Tibial artery (tissue), 4 donors: ENCODE results near the gene PLXNA2.

Source experiments
- DNase-seq, 2 donors: peaks; one replicate each; pipeline ENCODE4 v3.0.0-alpha.2; 2019
- H3K27ac ChIP-seq, 2 donors: fragments of 200-600 bp; sonication (generic) in 1 of 2; 1 replicate in 1 of 2; 2 replicates in 1 of 2; pipeline ENCODE4 v1.5.1; 2018 to 2019; ENCODE audit warnings: mild to moderate bottlenecking in 1 of 2
- H3K27me3 ChIP-seq, 2 donors: fragments of 200-600 bp; sonication (generic) in 1 of 2; one replicate each; pipeline versions ENCODE4 v1.5.1 to v1.6.0; 2016 to 2019
- H3K36me3 ChIP-seq, 3 donors: fragments of 200-600 bp; sonication (generic) in 2 of 3; one replicate each; pipeline ENCODE4 v1.5.1; 2016 to 2019; ENCODE audit warnings: mild to moderate bottlenecking in 2 of 3
- H3K4me1 ChIP-seq, 4 donors: fragments of 200-600 bp; sonication (generic) in 2 of 4; 1 replicate in 3 of 4; 2 replicates in 1 of 4; pipeline ENCODE4 v1.5.1; 2016 to 2019
- H3K4me3 ChIP-seq, 2 donors: fragments of 200-600 bp; sonication (generic) in 1 of 2; 1 replicate in 1 of 2; 2 replicates in 1 of 2; pipeline ENCODE4 v1.5.1; 2018 to 2019; ENCODE audit warnings: mild to moderate bottlenecking in 2 of 2
- H3K9me3 ChIP-seq, 3 donors: fragments of 200-600 bp; sonication (generic) in 1 of 3; one replicate each; pipeline ENCODE4 v1.5.1; 2016 to 2019
- intact Hi-C: fragments of 100-400 bp; cut with DNase I; formaldehyde crosslinking; loops from one replicate; pipeline ENCODE4 v1.15.0; 2023; ENCODE audit warnings: low total_unique reads
- TF ChIP-seq, protein P1 (sequence below), 2 experiments: fragments of 200-600 bp in 1 of 2; fragments of 450-650 bp in 1 of 2; IDR thresholded peaks; one replicate each; pipeline ENCODE4 v1.5.1; 2017 to 2019; ENCODE audit warnings: antibody characterized with exemption in 2 of 2, mild to moderate bottlenecking in 1 of 2, moderate library complexity in 1 of 2

The PLXNA2 gene

DNA sequence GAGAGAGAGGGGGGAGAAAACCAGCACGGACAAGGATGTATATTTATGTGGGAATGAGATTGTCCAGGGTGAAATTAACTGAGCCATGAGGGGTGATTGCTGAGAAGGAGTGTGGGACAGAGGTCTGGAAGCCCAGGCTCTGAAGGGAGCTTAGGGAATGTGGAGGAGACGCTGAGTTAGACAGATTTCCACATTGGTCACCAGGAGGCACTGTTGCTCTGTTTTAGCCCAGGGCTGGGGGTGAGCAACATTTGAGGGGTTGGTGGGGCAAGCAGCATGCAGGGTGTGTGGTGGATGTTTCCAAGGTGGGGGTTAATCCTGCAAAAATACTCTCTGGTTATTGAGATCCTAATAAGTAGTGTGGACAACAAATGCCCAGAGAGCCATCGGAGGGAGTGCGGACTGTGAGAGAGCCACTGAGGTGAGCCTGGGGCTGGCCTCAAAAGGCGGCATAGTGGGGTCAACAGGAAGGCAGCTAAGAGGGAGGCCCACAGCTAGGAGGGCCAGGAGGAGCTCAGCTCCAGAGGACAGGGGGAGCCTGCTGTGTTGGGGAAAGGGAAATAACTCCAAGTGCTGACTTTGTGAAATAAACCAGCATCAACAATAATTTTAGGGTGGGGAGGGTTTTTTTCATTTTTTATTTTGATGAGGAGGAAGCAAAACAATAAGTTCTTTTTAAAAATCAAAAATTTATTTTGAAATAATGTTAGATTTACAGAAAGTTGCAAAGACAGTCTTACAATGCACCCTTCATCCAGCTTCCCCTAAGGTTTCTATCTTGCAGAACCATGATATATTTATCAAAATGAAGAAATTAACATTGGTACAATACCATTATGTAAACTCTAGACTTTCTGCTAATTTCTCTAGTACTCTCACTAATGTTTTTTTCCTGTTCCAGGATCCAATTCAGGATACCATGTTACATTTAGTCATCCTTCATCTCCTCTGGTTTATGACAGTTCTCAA, 250.4 kb downstream of the PLXNA2 start:
- DNase-seq: no peak
- Histone ChIP-seq H3K4me1 (peaks cover 0 to 7% (median 0%) of the 10 kb centered on the region in 4 donors), H3K36me3 (no peaks in the 10 kb centered on the region), H3K27me3 (peaks cover 0 to 8% of the 10 kb centered on the region in 2 donors), H3K9me3 (peaks cover 0 to 3% (median 0%) of the 10 kb centered on the region in 3 donors), H3K4me3 (no peak overlapping the region), H3K27ac (no peak overlapping the region)
- TF ChIP-seq, protein P1, sequence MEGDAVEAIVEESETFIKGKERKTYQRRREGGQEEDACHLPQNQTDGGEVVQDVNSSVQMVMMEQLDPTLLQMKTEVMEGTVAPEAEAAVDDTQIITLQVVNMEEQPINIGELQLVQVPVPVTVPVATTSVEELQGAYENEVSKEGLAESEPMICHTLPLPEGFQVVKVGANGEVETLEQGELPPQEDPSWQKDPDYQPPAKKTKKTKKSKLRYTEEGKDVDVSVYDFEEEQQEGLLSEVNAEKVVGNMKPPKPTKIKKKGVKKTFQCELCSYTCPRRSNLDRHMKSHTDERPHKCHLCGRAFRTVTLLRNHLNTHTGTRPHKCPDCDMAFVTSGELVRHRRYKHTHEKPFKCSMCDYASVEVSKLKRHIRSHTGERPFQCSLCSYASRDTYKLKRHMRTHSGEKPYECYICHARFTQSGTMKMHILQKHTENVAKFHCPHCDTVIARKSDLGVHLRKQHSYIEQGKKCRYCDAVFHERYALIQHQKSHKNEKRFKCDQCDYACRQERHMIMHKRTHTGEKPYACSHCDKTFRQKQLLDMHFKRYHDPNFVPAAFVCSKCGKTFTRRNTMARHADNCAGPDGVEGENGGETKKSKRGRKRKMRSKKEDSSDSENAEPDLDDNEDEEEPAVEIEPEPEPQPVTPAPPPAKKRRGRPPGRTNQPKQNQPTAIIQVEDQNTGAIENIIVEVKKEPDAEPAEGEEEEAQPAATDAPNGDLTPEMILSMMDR (IDR thresholded peaks at IDR 0.05): no peak
- intact Hi-C loops: no loop called here

- H3K4me3 ChIP-seq: no peak overlapping the region
- intact Hi-C loops: no loop called here
- H3K4me1 ChIP-seq: peaks cover 0 to 4% (median 0%) of the 10 kb centered on the region in 4 donors
- TF ChIP-seq, protein P1 (IDR thresholded peaks at IDR 0.05): no peak
- no peaks in the 10 kb centered on the region for H3K36me3 ChIP-seq
- peaks cover 0 to 3% (median 0%) of the 10 kb centered on the region in 3 donors for H3K9me3 ChIP-seq
- peaks cover 0 to 8% of the 10 kb centered on the region in 2 donors for H3K27me3 ChIP-seq
- DNase-seq: no peak
- no peak overlapping the region for H3K27ac ChIP-seq
Observed at GRCh38 chr1:207992677-207993236, 251.4 kb downstream of the PLXNA2 start.

GRCh38 chr1:207991583-207992026, 252.6 kb downstream of the PLXNA2 start:
- no peaks in the 10 kb centered on the region for H3K4me1 ChIP-seq

GRCh38 chr1:207990876-207991582, 253.2 kb downstream of the PLXNA2 start:
- peaks cover 0 to 8% of the 10 kb centered on the region in 2 donors for H3K27me3 ChIP-seq
- peaks cover 0 to 3% (median 0%) of the 10 kb centered on the region in 3 donors for H3K9me3 ChIP-seq
- TF ChIP-seq, protein P1 (IDR thresholded peaks at IDR 0.05): no peak
- intact Hi-C loops: no loop called here
- no peak for DNase-seq
- no peaks in the 10 kb centered on the region for H3K36me3 ChIP-seq
- no peaks in the 10 kb centered on the region for H3K4me1 ChIP-seq
- no peak overlapping the region for H3K4me3 ChIP-seq
- H3K27ac ChIP-seq: no peak overlapping the region

More at GRCh38 chr1:207991583-207992026, 252.6 kb downstream of the PLXNA2 start:
- Histone ChIP-seq H3K27me3 (peaks cover 0 to 8% of the 10 kb centered on the region in 2 donors), H3K27ac (no peak overlapping the region), H3K4me3 (no peak overlapping the region), H3K36me3 (no peaks in the 10 kb centered on the region), H3K9me3 (peaks cover 0 to 3% (median 0%) of the 10 kb centered on the region in 3 donors)
- TF ChIP-seq, protein P1 (IDR thresholded peaks at IDR 0.05): no peak
- DNase-seq: no peak
- intact Hi-C loops: no loop called here

DNA sequence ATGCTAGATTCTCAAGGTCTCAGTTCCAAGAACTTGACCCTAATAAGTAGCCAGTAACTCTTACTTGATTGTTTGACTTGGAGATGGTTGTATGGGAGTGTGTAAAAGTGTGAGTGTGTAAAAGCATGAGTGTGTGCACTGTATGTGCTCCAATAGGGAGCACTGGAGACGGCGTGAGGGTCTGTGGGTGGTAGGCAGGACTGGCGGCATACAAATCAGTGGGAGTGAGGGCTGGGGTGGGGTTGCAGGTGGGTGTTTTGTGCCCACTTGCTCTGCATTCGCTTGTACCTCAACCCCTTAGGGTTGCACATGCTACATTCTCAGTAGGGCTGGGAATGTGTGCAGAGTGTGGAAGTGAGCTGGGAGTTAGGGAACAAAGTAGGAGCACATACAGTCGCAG, 253.7 kb downstream of the PLXNA2 start:
- H3K4me3 ChIP-seq: no peak overlapping the region
- peaks cover 0 to 8% of the 10 kb centered on the region in 2 donors for H3K27me3 ChIP-seq
- intact Hi-C loops: no loop called here
- H3K9me3 ChIP-seq: peaks cover 0 to 3% (median 0%) of the 10 kb centered on the region in 3 donors
- DNase-seq: no peak
- no peaks in the 10 kb centered on the region for H3K4me1 ChIP-seq
- TF ChIP-seq, protein P1 (IDR thresholded peaks at IDR 0.05): no peak
- no peak overlapping the region for H3K27ac ChIP-seq
- H3K36me3 ChIP-seq: no peaks in the 10 kb centered on the region
